ENCODE results near the gene NCOA6.

DNA sequence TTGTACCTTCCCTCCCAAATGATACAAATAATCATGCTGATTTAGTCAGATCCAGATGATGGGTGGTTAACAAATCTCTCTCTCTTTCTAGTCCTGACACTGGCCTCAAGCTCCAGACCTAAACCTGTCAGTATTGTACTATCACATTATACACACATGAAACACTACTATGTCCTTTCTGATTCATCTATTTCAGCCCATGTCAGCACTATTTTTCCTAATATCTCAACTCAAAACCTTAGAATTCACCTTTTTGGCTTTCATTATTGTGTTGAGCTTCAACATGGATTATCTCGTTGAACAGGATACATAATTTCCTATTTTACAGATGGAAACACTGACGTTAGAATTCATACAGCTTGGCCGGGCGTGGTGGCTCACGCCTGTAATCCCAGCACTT, 152.0 kb downstream of the NCOA6 start:
- TF ChIP-seq, protein P1, sequence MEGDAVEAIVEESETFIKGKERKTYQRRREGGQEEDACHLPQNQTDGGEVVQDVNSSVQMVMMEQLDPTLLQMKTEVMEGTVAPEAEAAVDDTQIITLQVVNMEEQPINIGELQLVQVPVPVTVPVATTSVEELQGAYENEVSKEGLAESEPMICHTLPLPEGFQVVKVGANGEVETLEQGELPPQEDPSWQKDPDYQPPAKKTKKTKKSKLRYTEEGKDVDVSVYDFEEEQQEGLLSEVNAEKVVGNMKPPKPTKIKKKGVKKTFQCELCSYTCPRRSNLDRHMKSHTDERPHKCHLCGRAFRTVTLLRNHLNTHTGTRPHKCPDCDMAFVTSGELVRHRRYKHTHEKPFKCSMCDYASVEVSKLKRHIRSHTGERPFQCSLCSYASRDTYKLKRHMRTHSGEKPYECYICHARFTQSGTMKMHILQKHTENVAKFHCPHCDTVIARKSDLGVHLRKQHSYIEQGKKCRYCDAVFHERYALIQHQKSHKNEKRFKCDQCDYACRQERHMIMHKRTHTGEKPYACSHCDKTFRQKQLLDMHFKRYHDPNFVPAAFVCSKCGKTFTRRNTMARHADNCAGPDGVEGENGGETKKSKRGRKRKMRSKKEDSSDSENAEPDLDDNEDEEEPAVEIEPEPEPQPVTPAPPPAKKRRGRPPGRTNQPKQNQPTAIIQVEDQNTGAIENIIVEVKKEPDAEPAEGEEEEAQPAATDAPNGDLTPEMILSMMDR (IDR thresholded peaks at IDR 0.05), result no peak
- TF ChIP-seq POLR2A (IDR thresholded peaks at IDR 0.05), result no peak

All from thyroid gland (tissue), 4 donors.